Right lobe of liver (tissue), 6 donors: Measurements from ENCODE around the gene ENOPH1. TPM values are rescaled to one million over a fixed set of nuclear protein-coding genes. Genes with fewer than 3 reads are reported as not detected.

Experiments used
- ATAC-seq, 4 donors: fragments of 200-7000 bp; cut with Tn5 transposase; one replicate each; pipeline ENCODE4 v1.9.1; 2020; ENCODE audit warnings: mild to moderate bottlenecking in 4 of 4, moderate library complexity in 4 of 4
- DNase-seq, 3 donors: peaks; one replicate each; pipeline ENCODE4 v3.0.0-alpha.2; 2020
- H3K27ac ChIP-seq, 3 donors: fragments of 200-600 bp; one replicate each; pipeline ENCODE4 v1.8.0; 2022
- H3K27me3 ChIP-seq, 2 donors: fragments of 200-600 bp; one replicate each; pipeline ENCODE4 v1.8.0; 2022
- H3K36me3 ChIP-seq, 4 donors: fragments of 200-600 bp; sonication (generic) in 1 of 4; one replicate each; pipeline versions ENCODE4 v1.5.1 to v1.8.0; 2017 to 2022; ENCODE audit warnings: control low read depth in 1 of 4
- H3K4me1 ChIP-seq, 4 donors: fragments of 200-600 bp; sonication (generic) in 1 of 4; one replicate each; pipeline versions ENCODE4 v1.5.1 to v1.8.0; 2017 to 2022; ENCODE audit warnings: control low read depth in 1 of 4
- H3K4me3 ChIP-seq, 3 donors: fragments of 200-600 bp; one replicate each; pipeline ENCODE4 v1.8.0; 2022
- H3K9me3 ChIP-seq, 4 donors: fragments of 200-600 bp; sonication (generic) in 1 of 4; one replicate each; pipeline versions ENCODE4 v1.5.1 to v1.8.0; 2017 to 2022; ENCODE audit warnings: control low read depth in 1 of 4
- POLR2A ChIP-seq: fragments of 450-650 bp; IDR thresholded peaks from one replicate; pipeline ENCODE4 v1.6.1; 2017; ENCODE audit warnings: antibody characterized with exemption, mild to moderate bottlenecking
- WGBS: methylation state at CpG from one replicate; pipeline ENCODE4 v1.1.6; 2018; ENCODE audit warnings: low coverage, low lambda C conversion rate; ENCODE audit not compliant: insufficient coverage; ENCODE audit errors: missing lambda C conversion rate; 5-methylcytosine and 5-hydroxymethylcytosine counted together
- intact Hi-C, 2 donors: fragments of 100-400 bp; cut with DNase I; formaldehyde crosslinking; loops; one replicate each; pipeline versions ENCODE4 v1.11.2 to v1.14.1; 2022
- long read RNA-seq: library from polyadenylated mRNA; unstranded; transcript quantifications from one replicate; pipeline ENCODE4 v2.0.0, GENCODE V29; 2019
- total RNA-seq, 6 experiments: library from RNA; depleted of rRNA in 2 of 6; stranded (reverse); fragments of >200 nt in 2 of 6; fragmentation: NEBNext Ultra II Directional in 3 of 6; extraction: Animal tissue kit (Norgen Biotek cat#: 25700) in 3 of 6; gene quantifications; one replicate each; pipeline versions ENCODE4 v1.1.0 to v1.2.4, GENCODE V29; 2016 to 2023
- TF ChIP-seq, protein P1 (sequence below), 4 donors: fragments of 200-600 bp in 3 of 4; fragments of 450-650 bp in 1 of 4; IDR thresholded peaks; one replicate each; pipeline versions ENCODE4 v1.5.1 to v1.8.0; 2016 to 2022; ENCODE audit warnings: antibody characterized with exemption in 4 of 4, mild to moderate bottlenecking in 2 of 4
- donor health status: DM: no; HTN: yes; CAD: no.
- donor health status: DM: no; HTN: no; CAD: no.
- donor health status: DM: no; HTN: no; CAD: no.
- donor health status: DM: no; HTN: yes; CAD: no.
- donor health status: DM: no; HTN: yes; CAD: no.

Gene ENOPH1
- 10 to 100 TPM in 3 of 6 experiments, 1 to 10 TPM in 3; 8.2 to 18.9 (median 9.9) TPM for total RNA-seq
- long read RNA-seq, transcript ENOPH1-201 (6 exons, 2,025 nt): major isoform, 7 of 8 reads
- long read RNA-seq, partial matches to known transcripts: 0 of 8 reads
- long read RNA-seq, other reads (novel, unspliced or antisense): 0 of 8 reads

DNA sequence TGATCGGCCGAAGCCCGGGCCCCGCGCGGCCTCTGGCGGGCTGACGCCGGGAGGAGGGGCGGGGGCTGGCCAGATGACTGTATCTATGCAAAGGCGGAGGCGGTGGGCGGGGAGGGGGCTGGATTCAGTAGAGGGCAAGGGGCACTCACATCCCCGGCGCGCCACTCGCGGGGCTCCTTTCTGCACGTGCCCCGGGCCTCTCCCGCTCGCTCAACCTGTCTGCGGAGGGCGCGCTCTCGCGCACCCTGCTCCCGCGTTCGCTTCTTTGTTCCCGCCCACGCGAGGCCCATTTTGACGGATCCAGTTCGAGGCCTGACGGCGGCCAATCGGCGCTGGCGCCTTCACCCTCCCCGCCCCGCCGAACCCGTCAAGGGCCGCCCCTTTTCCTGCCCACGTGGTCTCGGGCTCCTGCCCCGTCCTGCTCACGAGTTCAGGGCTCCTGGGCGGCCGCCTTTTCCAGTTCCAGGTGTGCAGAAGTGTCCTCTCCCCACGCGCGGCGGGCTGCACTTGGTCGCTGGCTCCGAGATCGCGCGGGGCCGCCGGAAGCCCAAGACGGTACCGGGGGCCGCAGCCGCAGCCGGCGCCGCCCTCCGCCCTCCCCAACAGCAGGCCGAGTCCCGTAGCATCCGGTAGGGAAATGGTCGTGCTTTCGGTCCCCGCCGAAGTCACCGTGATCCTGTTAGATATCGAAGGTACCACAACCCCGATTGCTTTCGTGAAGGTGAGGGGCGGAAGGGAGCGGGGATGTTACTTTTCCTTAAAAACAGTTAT lies at the start of gene ENOPH1, which contains the start of gene HNRNPDL:
Gene ENOPH1, plus strand, starts transcription at position 398 of the 771 bp plus-strand sequence. Its CDS starts 240 bp downstream, at position 638.
Gene HNRNPDL, minus strand, starts transcription at position 270 of the 771 bp plus-strand sequence. CDS start 772 bp downstream, outside the sequence.
- H3K4me3 ChIP-seq: peak within 1 kb of the TSS; percentile 84 to 94 (median 87)
- peaks cover 0 to 18% (median 14%) of the 10 kb centered on the region in 4 donors for H3K36me3 ChIP-seq
- H3K4me1 ChIP-seq: peaks cover 0 to 26% (median 6%) of the 10 kb centered on the region in 4 donors
- no peaks in the 10 kb centered on the region for H3K27me3 ChIP-seq
- TF ChIP-seq, protein P1, sequence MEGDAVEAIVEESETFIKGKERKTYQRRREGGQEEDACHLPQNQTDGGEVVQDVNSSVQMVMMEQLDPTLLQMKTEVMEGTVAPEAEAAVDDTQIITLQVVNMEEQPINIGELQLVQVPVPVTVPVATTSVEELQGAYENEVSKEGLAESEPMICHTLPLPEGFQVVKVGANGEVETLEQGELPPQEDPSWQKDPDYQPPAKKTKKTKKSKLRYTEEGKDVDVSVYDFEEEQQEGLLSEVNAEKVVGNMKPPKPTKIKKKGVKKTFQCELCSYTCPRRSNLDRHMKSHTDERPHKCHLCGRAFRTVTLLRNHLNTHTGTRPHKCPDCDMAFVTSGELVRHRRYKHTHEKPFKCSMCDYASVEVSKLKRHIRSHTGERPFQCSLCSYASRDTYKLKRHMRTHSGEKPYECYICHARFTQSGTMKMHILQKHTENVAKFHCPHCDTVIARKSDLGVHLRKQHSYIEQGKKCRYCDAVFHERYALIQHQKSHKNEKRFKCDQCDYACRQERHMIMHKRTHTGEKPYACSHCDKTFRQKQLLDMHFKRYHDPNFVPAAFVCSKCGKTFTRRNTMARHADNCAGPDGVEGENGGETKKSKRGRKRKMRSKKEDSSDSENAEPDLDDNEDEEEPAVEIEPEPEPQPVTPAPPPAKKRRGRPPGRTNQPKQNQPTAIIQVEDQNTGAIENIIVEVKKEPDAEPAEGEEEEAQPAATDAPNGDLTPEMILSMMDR (IDR thresholded peaks at IDR 0.05): no peak
- TF ChIP-seq POLR2A: peak; percentile 62
- H3K27ac ChIP-seq: peak within 1 kb of the TSS; percentile 93 to 95 (median 93)
- DNase-seq: peak; percentile 98
- ATAC-seq: peak; percentile 81 to 90 (median 84)
- intact Hi-C loops: no loop called here
- no peaks in the 10 kb centered on the region for H3K9me3 ChIP-seq
- WGBS: 0% methylated on average over 11 of the region's 83 CpGs

DNA sequence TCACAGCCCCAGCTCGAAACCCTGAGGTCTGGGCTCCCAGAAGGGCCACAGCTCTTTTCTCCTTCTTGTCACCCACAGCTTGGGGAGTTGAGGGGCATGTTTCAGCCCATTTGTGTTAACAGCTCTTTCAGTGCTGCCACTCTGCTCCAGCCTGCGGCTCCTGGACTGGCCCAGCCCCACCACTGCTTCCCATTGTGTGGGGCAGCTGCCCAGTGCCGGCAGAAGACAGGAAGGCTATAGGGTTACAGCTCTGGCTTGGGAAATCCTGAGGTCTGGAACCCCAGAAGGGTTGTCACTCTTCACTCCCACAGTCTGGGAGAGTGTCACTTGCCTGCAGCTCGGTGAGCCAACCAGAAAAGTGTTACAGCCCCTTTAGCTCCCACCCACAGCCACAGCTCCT lies 49.6 kb upstream of the ENOPH1 start:
- DNase-seq (no peak), ATAC-seq (peak in 1 of 4 donors; percentile 10)
- H3K4me3 ChIP-seq: no peak overlapping the region
- no peak overlapping the region for H3K27ac ChIP-seq
- H3K36me3 ChIP-seq: no peaks in the 10 kb centered on the region
- H3K4me1 ChIP-seq: peaks cover 0 to 1% (median 0%) of the 10 kb centered on the region in 4 donors
- H3K9me3 ChIP-seq: no peaks in the 10 kb centered on the region
- 100% methylated on average over 1 of the region's 4 CpGs for WGBS
- TF ChIP-seq, protein P1 (IDR thresholded peaks at IDR 0.05): no peak
- no peak for TF ChIP-seq POLR2A
- intact Hi-C loops: no loop called here
- no peaks in the 10 kb centered on the region for H3K27me3 ChIP-seq

DNA sequence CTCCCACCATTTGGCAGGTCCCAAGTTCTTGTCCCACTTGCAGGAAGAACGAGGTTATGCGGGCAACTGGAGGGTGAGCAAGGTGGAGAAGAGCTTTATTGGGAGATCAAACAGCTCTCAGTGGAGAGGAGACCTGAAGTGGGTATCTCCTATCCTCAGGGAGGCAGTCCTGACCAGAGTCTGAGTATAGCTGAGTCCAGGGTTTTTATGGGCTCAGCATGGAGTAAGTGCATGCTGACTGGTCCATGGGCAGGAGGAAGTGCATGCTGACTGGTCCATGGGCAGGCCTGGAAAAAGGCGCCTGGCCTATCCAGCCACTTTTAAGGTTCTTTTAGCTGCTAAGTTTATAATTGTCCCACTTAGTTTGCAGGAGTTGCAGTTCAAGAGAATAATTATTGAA lies 49.2 kb upstream of the ENOPH1 start:
- Histone ChIP-seq H3K36me3 (no peaks in the 10 kb centered on the region), H3K9me3 (no peaks in the 10 kb centered on the region), H3K4me3 (no peak overlapping the region), H3K27ac (no peak overlapping the region), H3K27me3 (no peaks in the 10 kb centered on the region), H3K4me1 (no peaks in the 10 kb centered on the region)
- intact Hi-C loops: no loop called here
- DNase-seq (no peak), ATAC-seq (peak in 1 of 4 donors; percentile 14)
- no peak for TF ChIP-seq POLR2A
- TF ChIP-seq, protein P1 (IDR thresholded peaks at IDR 0.05): no peak
- WGBS: 100% methylated on average over 3 of the region's 3 CpGs

DNA sequence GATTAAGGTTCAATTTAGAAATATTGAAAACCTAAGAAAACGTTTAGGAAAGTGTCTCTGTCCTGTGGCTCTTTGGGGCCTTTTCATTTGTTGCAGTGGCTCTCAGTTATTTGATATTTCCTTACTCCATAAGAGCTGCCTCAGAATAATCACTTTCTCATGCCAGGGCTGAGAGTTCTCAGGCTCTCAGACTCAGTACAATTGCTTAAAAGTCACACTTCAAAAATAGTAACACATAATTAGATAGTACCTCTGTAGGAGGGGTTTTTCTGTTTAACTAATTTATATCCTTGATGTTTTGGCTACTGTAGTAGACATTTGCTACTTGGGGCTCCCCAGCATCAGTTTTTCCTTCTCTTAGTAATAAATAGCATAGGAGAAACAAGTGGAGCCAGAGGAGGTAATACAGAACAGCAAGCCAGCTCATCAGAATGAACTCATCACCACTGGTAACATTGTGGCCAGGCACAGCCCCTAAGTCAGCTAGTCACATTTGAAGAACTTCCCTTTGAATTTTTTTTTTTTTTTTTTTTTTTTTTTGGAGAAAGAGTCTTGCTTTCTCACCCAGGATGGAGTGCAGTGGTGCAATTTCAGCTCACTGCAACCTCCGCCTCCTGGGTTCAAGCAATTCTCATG lies 48.6 kb upstream of the ENOPH1 start:
- no peaks in the 10 kb centered on the region for H3K9me3 ChIP-seq
- no peak for DNase-seq
- no peaks in the 10 kb centered on the region for H3K27me3 ChIP-seq
- ATAC-seq: no peak
- H3K27ac ChIP-seq: no peak overlapping the region
- 67% methylated on average over 2 of the region's 2 CpGs for WGBS
- TF ChIP-seq POLR2A: no peak
- TF ChIP-seq, protein P1 (IDR thresholded peaks at IDR 0.05): no peak
- no peaks in the 10 kb centered on the region for H3K36me3 ChIP-seq
- intact Hi-C loops: no loop called here
- no peaks in the 10 kb centered on the region for H3K4me1 ChIP-seq
- no peak overlapping the region for H3K4me3 ChIP-seq
